Erythroblast (primary cell): ENCODE results near the gene SLC45A1.

Experiments
- DNase-seq, 2 experiments: peaks; one replicate each; lab custom pipeline; 2025; lab: John Stamatoyannopoulos, UW
- GATA1 ChIP-seq: IDR thresholded peaks from 2 replicates; pipeline ENCODE4 v1.6.1; 2011; ENCODE audit warnings: low read depth, mild to moderate bottlenecking, control low read depth, low read length, moderate library complexity
- POLR2A ChIP-seq: IDR thresholded peaks from 2 replicates; pipeline ENCODE4 v1.6.1; 2011; ENCODE audit warnings: mild to moderate bottlenecking, low read length

Gene SLC45A1

DNA sequence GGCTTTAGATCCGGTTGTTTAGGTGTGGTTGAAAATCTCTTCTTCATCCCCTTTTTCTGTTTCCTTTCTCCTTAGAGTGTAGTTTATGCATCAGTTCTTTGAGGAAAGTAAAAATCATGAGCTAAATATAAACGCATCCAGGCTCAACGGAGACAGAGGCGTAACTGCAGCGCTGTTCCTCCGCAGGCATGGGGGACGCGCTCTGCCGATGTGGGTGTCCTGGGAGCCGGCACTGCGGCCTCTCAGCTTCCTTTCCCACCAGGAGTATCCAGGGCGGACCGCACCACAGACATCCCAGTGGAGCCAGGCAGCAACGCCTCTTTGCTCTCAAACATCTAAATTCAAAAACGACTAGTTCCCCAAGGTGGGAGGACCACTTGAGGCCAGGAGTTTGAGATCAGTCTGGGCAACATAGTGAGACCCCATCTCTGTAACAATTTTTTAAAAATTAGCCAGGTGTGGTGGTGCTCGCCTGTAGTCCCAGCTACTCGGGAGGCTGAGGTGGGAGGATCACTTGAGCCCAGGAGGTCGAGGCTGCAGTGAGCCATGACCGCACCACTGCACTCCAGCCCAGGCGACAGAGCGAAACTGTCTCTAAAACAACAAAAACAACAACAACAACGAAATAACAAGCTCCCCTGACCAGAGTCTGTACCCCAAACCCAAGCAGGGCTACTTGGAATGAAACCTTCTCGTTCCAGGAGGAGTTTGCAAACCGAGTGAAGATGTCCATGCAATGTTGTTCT, 16.4 kb downstream of the SLC45A1 start:
- TF ChIP-seq POLR2A, result no peak
- no peak for TF ChIP-seq GATA1
- DNase-seq, result no peak

DNA sequence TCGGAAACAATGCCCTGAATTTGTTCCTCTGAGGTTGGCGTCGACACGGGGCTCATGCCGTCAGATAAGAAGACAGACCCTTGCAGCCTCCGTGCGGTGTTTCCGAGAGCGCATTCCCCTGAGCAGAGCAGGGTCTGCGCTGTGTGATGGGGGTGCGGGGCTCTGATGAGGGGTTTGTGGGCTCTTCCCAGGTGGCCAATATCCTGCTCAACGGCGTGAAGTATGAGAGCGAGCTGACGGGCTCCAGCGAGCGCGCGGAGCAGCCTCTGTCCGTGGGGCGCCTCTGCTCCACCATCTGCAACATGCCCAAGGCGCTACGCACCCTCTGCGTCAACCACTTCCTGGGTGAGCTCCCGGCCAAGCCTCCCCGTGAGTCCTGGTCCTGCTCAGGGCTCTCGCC, 17.3 kb downstream of the SLC45A1 start:
- no peak for TF ChIP-seq GATA1
- no peak for DNase-seq

DNA sequence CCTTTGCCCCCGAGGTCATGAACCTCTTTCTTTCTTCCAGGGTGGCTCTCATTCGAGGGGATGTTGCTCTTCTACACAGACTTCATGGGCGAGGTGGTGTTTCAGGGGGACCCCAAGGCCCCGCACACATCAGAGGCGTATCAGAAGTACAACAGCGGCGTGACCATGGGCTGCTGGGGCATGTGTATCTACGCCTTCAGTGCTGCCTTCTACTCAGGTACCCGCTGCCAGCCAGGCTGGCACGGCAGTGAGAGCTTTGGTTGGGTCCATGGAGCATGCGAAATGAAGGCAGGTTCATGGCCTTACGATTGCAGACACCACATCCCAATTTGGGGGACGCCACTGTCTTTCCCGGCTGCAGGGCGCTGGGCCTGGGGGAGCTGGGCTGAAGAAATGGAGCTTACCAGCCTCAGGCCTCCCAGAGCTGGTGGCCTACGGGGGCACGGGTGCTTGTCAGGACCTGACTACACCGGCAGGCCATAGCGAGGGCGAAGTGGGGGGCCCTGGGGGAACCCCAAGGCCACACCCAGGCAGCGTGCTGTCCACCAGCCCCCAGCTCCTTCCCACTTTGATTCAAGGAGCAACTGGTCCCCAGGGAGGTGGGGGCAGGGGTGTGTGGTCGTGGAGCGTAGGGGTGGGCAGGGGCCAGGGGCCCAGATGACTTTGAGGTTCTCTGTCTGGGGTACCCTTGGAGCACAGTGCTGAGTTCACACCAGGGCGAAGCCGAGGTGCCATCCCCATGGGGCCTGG, 20.0 kb downstream of the SLC45A1 start:
- TF ChIP-seq POLR2A, result no peak
- no peak for TF ChIP-seq GATA1
- no peak for DNase-seq

DNA sequence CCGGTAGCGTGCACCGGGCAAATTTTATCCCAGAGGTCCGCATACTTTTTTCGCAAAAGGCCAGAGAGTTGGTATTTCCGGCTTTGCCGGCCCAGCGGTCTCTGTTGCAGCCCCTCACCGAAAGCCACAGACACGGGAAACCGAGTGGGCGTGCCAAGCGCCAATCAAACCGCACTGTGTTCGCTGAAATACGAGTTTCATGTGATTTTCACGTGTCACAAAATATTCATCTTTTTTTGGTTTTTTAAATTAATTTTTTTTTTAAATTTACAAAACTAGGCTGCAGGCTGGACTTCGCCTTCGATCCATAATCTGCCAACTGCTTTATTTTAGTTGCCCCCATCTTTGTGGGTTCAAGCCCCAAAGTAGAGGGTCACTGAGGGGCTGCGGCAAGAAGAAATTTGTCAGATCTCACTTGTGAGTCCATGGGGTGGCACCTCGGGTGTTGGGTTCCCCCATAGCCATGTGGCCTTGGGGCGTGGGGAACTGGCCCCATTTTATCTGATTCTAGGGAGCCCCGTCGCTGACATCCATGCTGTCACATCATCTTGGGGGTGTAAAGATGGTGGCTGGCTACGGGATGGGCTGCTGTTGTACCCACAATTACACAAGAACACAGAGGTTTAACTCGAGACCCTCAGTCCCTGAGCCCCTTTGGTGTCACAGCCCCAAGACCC, 20.8 kb downstream of the SLC45A1 start:
- TF ChIP-seq POLR2A (no peak), GATA1 (no peak)
- DNase-seq, result no peak

DNA sequence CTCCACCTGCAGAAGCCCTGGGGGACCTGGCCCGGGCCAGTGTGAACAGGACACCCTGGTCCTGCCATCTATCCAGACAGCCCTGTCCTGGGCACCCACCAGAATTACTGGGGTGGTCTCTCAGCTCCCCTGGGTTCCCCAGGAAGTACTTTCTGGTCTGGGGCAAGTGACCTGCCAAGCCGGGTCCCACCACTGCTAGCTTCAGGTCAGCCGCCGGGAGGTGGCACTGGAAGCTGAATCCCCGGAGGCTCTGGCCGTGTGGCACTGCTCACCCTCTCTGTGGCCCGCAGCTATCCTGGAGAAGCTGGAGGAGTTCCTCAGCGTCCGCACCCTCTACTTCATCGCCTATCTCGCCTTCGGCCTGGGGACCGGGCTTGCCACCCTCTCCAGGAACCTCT, 21.3 kb downstream of the SLC45A1 start:
- TF ChIP-seq POLR2A, result no peak
- no peak for TF ChIP-seq GATA1
- no peak for DNase-seq

DNA sequence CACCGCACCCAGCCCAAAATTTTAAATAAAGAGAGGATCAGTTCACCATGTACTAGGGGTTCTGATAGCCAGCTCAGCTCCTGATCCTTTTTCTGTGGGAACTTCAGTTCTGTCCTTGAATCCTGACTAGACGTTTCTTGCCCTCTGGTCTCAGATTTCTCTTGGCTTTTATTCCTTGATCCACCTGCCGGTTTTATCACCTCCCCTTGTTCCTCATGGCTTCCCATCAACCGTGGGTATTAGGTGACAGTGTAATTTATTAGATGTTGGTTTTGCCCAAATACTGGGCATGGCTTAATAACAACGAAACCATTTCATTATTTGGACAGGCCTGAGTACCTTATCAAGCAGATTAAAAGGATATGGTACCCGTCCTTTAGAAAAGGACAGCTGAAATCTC, 22.5 kb downstream of the SLC45A1 start:
- no peak for DNase-seq
- TF ChIP-seq POLR2A (no peak), GATA1 (no peak)

DNA sequence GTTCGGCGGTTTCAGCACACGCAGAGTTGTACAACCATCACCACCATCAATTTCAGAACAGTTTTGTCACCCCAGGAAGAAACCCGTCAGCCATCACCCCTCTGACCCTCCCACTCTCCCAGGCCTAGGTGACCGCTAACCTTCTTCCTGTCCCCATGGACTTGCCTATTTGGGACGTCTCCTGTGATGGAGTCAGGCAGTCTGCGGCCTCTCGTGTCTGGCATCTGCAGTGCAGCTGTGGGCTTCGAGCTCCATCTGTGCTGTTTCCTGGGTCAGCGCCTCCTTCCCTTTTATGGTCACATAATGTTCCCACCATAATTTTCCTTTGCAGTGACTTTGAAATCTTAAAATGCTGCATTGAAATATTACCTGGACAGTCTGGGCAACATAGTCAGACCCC, 24.4 kb downstream of the SLC45A1 start:
- DNase-seq, result no peak
- no peak for TF ChIP-seq GATA1
- no peak for TF ChIP-seq POLR2A

DNA sequence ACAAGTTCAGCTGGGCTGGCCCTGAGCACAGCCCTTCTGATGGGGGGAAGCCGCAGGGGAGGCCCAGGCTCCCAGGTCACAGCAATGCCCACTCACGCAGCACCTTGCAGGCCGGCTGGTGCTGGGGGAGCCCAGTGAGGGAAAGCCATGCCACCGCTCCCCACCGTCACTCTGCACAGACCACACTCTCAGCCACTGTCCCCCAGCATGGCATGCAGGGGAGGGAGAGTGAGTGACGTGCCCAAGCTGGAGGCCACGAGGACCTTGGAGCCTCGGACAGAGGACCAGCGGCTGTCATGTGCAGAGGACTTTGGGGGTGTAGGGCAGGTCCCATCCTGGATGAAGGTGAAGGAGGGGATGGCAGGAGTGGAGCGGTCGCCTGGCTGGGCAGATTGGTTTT, 25.1 kb downstream of the SLC45A1 start:
- TF ChIP-seq GATA1 (no peak), POLR2A (no peak)
- DNase-seq, result no peak

DNA sequence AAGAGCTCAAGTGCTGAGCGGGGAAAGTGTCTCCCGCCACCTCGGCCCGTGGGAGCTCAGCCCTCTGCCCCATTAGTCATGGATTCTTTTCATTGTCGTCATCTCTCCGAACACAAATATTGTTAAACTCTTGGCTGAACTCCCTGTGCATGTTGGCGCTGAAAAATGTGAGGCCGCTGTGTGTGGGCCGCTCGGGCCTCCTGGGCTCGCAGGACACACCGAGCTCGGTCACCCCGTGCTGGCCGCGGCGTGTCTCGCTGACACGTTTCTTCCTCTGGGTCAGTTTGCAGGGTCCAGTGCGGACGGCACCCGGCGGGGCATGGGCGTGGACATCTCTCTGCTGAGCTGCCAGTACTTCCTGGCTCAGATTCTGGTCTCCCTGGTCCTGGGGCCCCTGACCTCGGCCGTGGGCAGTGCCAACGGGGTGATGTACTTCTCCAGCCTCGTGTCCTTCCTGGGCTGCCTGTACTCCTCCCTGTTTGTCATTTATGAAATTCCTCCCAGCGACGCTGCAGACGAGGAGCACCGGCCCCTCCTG, 25.6 kb downstream of the SLC45A1 start:
- DNase-seq, result no peak
- no peak for TF ChIP-seq POLR2A
- TF ChIP-seq GATA1, result no peak

DNA sequence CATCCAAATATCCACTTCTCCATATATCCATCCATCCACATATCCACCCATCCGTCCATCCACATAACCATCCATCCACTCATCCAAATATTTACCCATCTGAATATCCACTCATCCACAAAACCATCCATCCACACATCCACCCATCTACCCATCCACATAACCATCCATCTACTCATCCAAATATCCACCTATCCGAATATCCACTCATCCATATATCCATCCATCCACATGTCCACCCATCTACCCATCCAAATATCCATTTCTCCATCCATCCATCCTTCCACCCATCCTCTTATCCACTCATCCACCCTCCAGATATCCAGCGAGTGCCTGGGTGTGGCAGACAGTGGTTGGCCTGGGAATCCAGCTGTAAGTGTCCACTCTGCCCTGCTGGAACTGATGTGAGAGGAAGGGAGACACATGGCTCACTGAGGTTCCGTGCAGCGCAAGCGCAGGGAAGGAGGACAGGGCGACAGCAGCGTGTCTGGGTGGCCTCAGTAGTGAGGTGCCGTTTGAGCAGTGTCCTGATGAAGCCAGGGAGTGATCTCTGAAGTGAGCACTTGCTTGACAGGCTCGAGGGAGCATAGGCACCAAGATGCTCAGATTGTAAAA, 27.1 kb downstream of the SLC45A1 start:
- TF ChIP-seq POLR2A (no peak), GATA1 (no peak)
- DNase-seq, result no peak

DNA sequence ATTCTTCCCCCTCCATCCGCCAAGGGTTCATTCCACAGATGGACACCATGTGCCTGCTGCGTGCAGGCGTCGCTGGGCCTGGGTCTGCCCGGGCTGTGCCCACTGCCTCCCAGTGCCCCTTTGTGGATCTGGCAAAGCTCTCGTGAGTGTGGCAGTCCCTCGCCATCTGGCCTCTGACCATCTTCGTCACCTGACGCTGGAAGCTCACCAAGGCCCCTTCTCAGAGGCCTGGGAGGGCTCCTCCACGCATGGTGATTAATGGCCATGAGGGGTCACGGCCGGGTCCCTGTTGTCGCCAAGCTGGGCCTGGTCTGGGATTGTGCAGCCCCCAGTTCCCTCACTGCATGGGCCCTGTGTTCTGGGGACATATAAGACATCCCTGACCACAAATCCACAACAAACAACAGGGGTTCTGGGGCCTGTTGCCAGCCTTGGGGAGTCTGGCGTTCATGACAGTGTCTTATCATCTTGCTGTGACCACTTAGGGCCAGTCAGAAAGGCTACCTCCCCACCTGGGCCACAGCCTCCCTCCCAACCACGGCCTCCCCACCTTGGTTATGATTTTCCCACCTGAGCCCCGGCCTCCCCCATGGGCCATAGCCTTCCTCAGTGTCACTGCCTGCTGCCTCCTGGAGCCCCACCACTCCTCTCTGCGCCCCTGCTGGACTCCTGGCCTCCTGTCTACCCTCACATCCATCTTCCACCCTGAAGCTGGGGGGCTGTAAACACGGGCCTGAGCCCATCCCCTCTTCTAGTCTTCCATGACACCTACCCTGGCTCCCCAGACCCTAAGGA, 27.9 kb downstream of the SLC45A1 start:
- DNase-seq, result no peak
- TF ChIP-seq GATA1 (no peak), POLR2A (no peak)

DNA sequence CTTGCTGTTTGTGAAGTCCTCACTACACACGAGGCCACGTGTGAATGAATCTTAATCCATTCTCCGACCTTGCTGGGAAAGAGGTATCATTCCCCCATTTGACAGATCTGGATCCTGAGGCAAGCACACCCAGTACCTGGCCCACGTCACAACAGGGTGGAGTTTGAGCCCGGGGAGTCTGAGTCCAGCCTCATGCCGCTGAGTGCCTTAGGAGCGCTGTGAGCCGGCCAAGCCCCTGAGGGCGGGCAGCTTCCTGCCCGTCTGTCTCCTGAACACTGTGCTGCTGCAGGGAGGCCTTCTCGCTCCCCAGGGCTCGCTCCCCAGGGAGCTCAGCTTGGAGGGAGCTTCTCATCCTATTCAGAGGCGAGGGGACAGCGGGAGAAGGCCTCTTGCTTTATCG, 29.7 kb downstream of the SLC45A1 start:
- no peak for TF ChIP-seq POLR2A
- no peak for TF ChIP-seq GATA1
- DNase-seq, result no peak
